Measurements from ENCODE around the gene COL6A1.

DNA sequence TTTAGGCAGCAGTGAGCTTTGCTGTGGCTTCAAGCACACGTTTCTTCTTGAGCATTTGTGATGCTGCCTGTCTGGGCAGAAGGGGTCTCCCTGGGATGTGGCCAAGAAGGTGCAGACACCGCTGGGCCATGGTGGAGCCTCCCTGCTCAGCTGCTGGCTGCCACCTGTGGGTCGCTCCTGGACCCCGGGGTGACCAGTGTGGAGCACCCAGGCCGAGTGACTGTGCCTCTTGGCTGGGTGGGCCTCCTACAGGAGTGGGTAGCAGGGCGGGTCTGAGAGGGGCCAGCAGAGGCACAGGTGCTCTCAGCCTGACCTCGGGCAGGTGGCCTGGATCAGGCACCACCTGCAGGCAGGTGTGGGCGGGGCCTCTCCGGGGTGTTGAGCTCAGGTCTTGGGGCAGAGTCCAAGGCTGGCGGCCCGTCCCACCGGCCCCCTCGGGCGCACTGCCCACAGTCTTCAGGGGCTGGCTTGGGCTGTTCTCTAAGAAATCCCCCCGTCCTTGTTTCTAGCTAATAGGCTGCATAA lies 42.0 kb upstream of the COL6A1 start:
- TF ChIP-seq, protein P1, sequence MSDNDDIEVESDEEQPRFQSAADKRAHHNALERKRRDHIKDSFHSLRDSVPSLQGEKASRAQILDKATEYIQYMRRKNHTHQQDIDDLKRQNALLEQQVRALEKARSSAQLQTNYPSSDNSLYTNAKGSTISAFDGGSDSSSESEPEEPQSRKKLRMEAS (IDR thresholded peaks at IDR 0.05; ENCODE audit: insufficient read depth, insufficient read length): no peak
- no peak for TF ChIP-seq POLR2AphosphoS5 (IDR thresholded peaks at IDR 0.05; ENCODE audit: insufficient read depth, low read depth, low read length)
- TF ChIP-seq, protein P2, sequence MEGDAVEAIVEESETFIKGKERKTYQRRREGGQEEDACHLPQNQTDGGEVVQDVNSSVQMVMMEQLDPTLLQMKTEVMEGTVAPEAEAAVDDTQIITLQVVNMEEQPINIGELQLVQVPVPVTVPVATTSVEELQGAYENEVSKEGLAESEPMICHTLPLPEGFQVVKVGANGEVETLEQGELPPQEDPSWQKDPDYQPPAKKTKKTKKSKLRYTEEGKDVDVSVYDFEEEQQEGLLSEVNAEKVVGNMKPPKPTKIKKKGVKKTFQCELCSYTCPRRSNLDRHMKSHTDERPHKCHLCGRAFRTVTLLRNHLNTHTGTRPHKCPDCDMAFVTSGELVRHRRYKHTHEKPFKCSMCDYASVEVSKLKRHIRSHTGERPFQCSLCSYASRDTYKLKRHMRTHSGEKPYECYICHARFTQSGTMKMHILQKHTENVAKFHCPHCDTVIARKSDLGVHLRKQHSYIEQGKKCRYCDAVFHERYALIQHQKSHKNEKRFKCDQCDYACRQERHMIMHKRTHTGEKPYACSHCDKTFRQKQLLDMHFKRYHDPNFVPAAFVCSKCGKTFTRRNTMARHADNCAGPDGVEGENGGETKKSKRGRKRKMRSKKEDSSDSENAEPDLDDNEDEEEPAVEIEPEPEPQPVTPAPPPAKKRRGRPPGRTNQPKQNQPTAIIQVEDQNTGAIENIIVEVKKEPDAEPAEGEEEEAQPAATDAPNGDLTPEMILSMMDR (IDR thresholded peaks at IDR 0.05; ENCODE audit: extremely low read depth in 1 of 2, insufficient read depth in 1 of 2, low read depth in 1 of 2, low read length in 2 of 2): no peak
- TF ChIP-seq POLR2A (IDR thresholded peaks at IDR 0.05; ENCODE audit: low read depth, low read length): no peak
- no peak for TF ChIP-seq EZH2 (IDR thresholded peaks at IDR 0.05; ENCODE audit: borderline replicate concordance, low read depth, low read length, severe bottlenecking)
- TF ChIP-seq MYC (IDR thresholded peaks at IDR 0.05; ENCODE audit: low read depth, low read length): no peak
- no peak for TF ChIP-seq GATA2 (IDR thresholded peaks at IDR 0.05; ENCODE audit: insufficient read depth, insufficient read length, low read depth, low read length)
- TF ChIP-seq JUN (IDR thresholded peaks at IDR 0.05; ENCODE audit: borderline replicate concordance, insufficient read depth, insufficient read length, low read depth): no peak

Data from endothelial cell of umbilical vein (primary cell).